CD4-positive, alpha-beta memory T cell (primary cell): ENCODE data around the gene TRAPPC10. TPM values are rescaled to one million over a fixed set of nuclear protein-coding genes. Genes with fewer than 3 reads are reported as not detected.
A peak's percentile ranks its signal among the peaks of the same experiment; 100 is the strongest.

Source experiments
- CTCF ChIA-PET: fragments of 350-600 bp; sonication (Branson Sonifier 250); formaldehyde crosslinking; loops from one replicate; lab custom pipeline; 2021; ENCODE audit warnings: inconsistent platforms; ENCODE audit not compliant: partially characterized antibody; lab: Charles Lee
- POLR2A ChIA-PET: fragments of 350-600 bp; sonication (Branson Sonifier 250); formaldehyde crosslinking; loops from one replicate; lab custom pipeline; 2021; ENCODE audit not compliant: partially characterized antibody; lab: Charles Lee
- DNase-seq, 5 donors: peaks; one replicate each; pipeline versions ENCODE4 v3.0.0 to v3.0.0-alpha.2; 2020 to 2022; ENCODE audit warnings: mixed read lengths in 1 of 5
- H3K27ac ChIP-seq: one replicate; pipeline ENCODE4 v1.7.0; 2013; ENCODE audit warnings: low read depth, low read length
- H3K27me3 ChIP-seq: 2 replicates; pipeline ENCODE4 v1.7.0; 2013; ENCODE audit warnings: mild to moderate bottlenecking, low read length, moderate library complexity; ENCODE audit not compliant: insufficient read depth
- H3K36me3 ChIP-seq: 2 replicates; pipeline ENCODE4 v1.7.0; 2013; ENCODE audit warnings: mild to moderate bottlenecking, low read length, moderate library complexity; ENCODE audit not compliant: insufficient read depth
- H3K4me1 ChIP-seq: 2 replicates; pipeline ENCODE4 v1.7.0; 2013; ENCODE audit warnings: mild to moderate bottlenecking, low read length, moderate library complexity; ENCODE audit not compliant: insufficient read depth
- H3K4me3 ChIP-seq, 2 donors: one replicate each; pipeline ENCODE4 v1.7.0; 2013; ENCODE audit warnings: low read length in 2 of 2, mild to moderate bottlenecking in 1 of 2
- H3K9me3 ChIP-seq, 2 donors: one replicate each; pipeline ENCODE4 v1.7.0; 2013; ENCODE audit warnings: low read length in 2 of 2, control low read depth in 1 of 2; ENCODE audit not compliant: control insufficient read depth in 1 of 2
- H3K27ac Mint-ChIP-seq, 7 donors: one replicate each; pipeline ENCODE4 v1.8.0; 2020 to 2021; ENCODE audit warnings: mixed read lengths in 7 of 7, mild to moderate bottlenecking in 6 of 7, inconsistent platforms in 3 of 7, moderate library complexity in 3 of 7
- H3K27me3 Mint-ChIP-seq, 2 donors: one replicate each; pipeline ENCODE4 v1.8.0; 2020 to 2021; ENCODE audit warnings: mixed read lengths in 2 of 2
- H3K36me3 Mint-ChIP-seq, 2 donors: one replicate each; pipeline ENCODE4 v1.8.0; 2020 to 2021; ENCODE audit warnings: mixed read lengths in 2 of 2, inconsistent platforms in 1 of 2, mild to moderate bottlenecking in 1 of 2
- H3K4me1 Mint-ChIP-seq, 4 donors: one replicate each; pipeline ENCODE4 v1.8.0; 2020 to 2021; ENCODE audit warnings: mixed read lengths in 4 of 4, mild to moderate bottlenecking in 1 of 4
- H3K4me3 Mint-ChIP-seq, 8 donors: one replicate each; pipeline ENCODE4 v1.8.0; 2020 to 2021; ENCODE audit warnings: mixed read lengths in 8 of 8, mild to moderate bottlenecking in 7 of 8, moderate library complexity in 6 of 8, inconsistent platforms in 3 of 8
- H3K9me3 Mint-ChIP-seq, 8 donors: one replicate each; pipeline ENCODE4 v1.8.0; 2020 to 2021; ENCODE audit warnings: mixed read lengths in 8 of 8, mild to moderate bottlenecking in 5 of 8, inconsistent platforms in 3 of 8, moderate library complexity in 1 of 8
- intact Hi-C: fragments of 100-400 bp; cut with micrococcal nuclease; formaldehyde crosslinking; loops from one replicate; pipeline ENCODE4 v1.15.1; 2023
- polyA plus RNA-seq, 2 donors: library from polyadenylated mRNA; unstranded; fragments of 300-500 nt; fragmentation: Illumina TruSeq; gene quantifications; one replicate each; pipeline ENCODE4 v1.2.3, GENCODE V29; 2021
- total RNA-seq, 2 experiments: library from RNA; stranded (reverse); gene quantifications; one replicate each; pipeline ENCODE4 v1.2.3, GENCODE V29; 2021

TRAPPC10 gene
- total and polyA plus RNA-seq, 4 experiments from 2014 or later: 17.7 to 95.5 (median 67.2) TPM

GRCh38 chr21:44086636-44087425 lies 74.7 kb downstream of the TRAPPC10 start:
- H3K27me3 ChIP-seq: no peaks in the 10 kb centered on the region
- DNase-seq: no peak
- Mint-ChIP-seq H3K27ac (peak overlapping the region; percentile 89 to 98 (median 95)), H3K36me3 (peaks cover 65 to 75% of the 10 kb centered on the region in 2 donors), H3K27me3 (no peaks in the 10 kb centered on the region), H3K9me3 (no peaks in the 10 kb centered on the region), H3K4me1 (peaks cover 65 to 90% (median 84%) of the 10 kb centered on the region in 4 donors), H3K4me3 (peak overlapping the region in 6 of 8 donors; percentile 28 to 82 (median 76))
- ChIA-PET POLR2A (interaction anchor here (1.2 to 4.5 kb wide), 3 partner anchors 8 to 74 kb away, joined by 3 to 63 read pairs (median 25); partner anchors contain the start of gene TRAPPC10), CTCF (no interaction called here)
- peak overlapping the region; percentile 71 for H3K27ac ChIP-seq
- no peak overlapping the region for H3K4me3 ChIP-seq
- no peaks in the 10 kb centered on the region for H3K9me3 ChIP-seq
- H3K36me3 ChIP-seq: peaks cover 30% of the 10 kb centered on the region
- H3K4me1 ChIP-seq: peaks cover 92% of the 10 kb centered on the region
- intact Hi-C loops: no loop called here

- ChIA-PET POLR2A (interaction anchor here (0.7 to 4.1 kb wide), 3 partner anchors 10 to 74 kb away, joined by 3 to 25 read pairs (median 9); no protein-coding TSS in a partner anchor), CTCF (no interaction called here)
- Mint-ChIP-seq H3K36me3 (peaks cover 66 to 73% of the 10 kb centered on the region in 2 donors), H3K27me3 (no peaks in the 10 kb centered on the region), H3K9me3 (no peaks in the 10 kb centered on the region), H3K27ac (peak overlapping the region; percentile 89 to 98 (median 93)), H3K4me1 (peaks cover 59 to 88% (median 79%) of the 10 kb centered on the region in 4 donors), H3K4me3 (peak overlapping the region; percentile 8 to 82 (median 70))
- Histone ChIP-seq H3K27ac (peak overlapping the region; percentile 71), H3K27me3 (no peaks in the 10 kb centered on the region), H3K36me3 (peaks cover 29% of the 10 kb centered on the region), H3K4me3 (peak overlapping the region in 1 of 2 donors; percentile 39), H3K9me3 (no peaks in the 10 kb centered on the region), H3K4me1 (peaks cover 88% of the 10 kb centered on the region)
- intact Hi-C loops: no loop called here
- no peak for DNase-seq
Measured at GRCh38 chr21:44087426-44088400, 75.6 kb downstream of the TRAPPC10 start.

GRCh38 chr21:44088401-44088780 lies 76.3 kb downstream of the TRAPPC10 start:
- DNase-seq: no peak
- Mint-ChIP-seq H3K36me3 (peaks cover 59 to 71% of the 10 kb centered on the region in 2 donors), H3K9me3 (no peaks in the 10 kb centered on the region), H3K27ac (peak overlapping the region; percentile 89 to 98 (median 93)), H3K4me1 (peaks cover 52 to 82% (median 73%) of the 10 kb centered on the region in 4 donors), H3K27me3 (no peaks in the 10 kb centered on the region), H3K4me3 (peak overlapping the region in 6 of 8 donors; percentile 8 to 85 (median 77))
- Histone ChIP-seq H3K36me3 (peaks cover 31% of the 10 kb centered on the region), H3K27ac (peak overlapping the region; percentile 71), H3K4me3 (peak overlapping the region in 1 of 2 donors; percentile 39), H3K4me1 (peaks cover 81% of the 10 kb centered on the region), H3K27me3 (no peaks in the 10 kb centered on the region), H3K9me3 (no peaks in the 10 kb centered on the region)
- intact Hi-C loops: no loop called here
- ChIA-PET POLR2A (interaction anchor here (0.7 to 4.1 kb wide), 4 partner anchors 11 to 74 kb away, joined by 3 to 25 read pairs (median 8); no protein-coding TSS in a partner anchor), CTCF (no interaction called here)

- POLR2A ChIA-PET: interaction anchor here (0.6 to 4.1 kb wide), 10 partner anchors 11 to 78 kb away, joined by 3 to 25 read pairs (median 6); no protein-coding TSS in a partner anchor
- no peaks in the 10 kb centered on the region for H3K9me3 ChIP-seq
- intact Hi-C loops: no loop called here
- CTCF ChIA-PET: no interaction called here
- H3K36me3 Mint-ChIP-seq: peaks cover 61 to 74% of the 10 kb centered on the region in 2 donors
- H3K4me1 ChIP-seq: peaks cover 73% of the 10 kb centered on the region
- H3K4me1 Mint-ChIP-seq: peaks cover 50 to 78% (median 69%) of the 10 kb centered on the region in 4 donors
- H3K27me3 ChIP-seq: no peaks in the 10 kb centered on the region
- H3K4me3 ChIP-seq: peak overlapping the region in 1 of 2 donors; percentile 39
- H3K36me3 ChIP-seq: peaks cover 39% of the 10 kb centered on the region
- H3K27ac Mint-ChIP-seq: peak overlapping the region; percentile 89 to 98 (median 95)
- peak overlapping the region; percentile 58 to 85 (median 70) for H3K4me3 Mint-ChIP-seq
- no peaks in the 10 kb centered on the region for H3K27me3 Mint-ChIP-seq
- peak overlapping the region; percentile 71 for H3K27ac ChIP-seq
- peak; percentile 71 to 77 (median 72) for DNase-seq
- H3K9me3 Mint-ChIP-seq: no peaks in the 10 kb centered on the region
Measured at GRCh38 chr21:44089001-44089911, 77.1 kb downstream of the TRAPPC10 start.

- Mint-ChIP-seq H3K36me3 (peaks cover 58 to 70% of the 10 kb centered on the region in 2 donors), H3K27me3 (no peaks in the 10 kb centered on the region), H3K4me3 (peak overlapping the region in 7 of 8 donors; percentile 58 to 85 (median 75)), H3K27ac (peak overlapping the region; percentile 89 to 98 (median 95)), H3K9me3 (no peaks in the 10 kb centered on the region), H3K4me1 (peaks cover 45 to 72% (median 62%) of the 10 kb centered on the region in 4 donors)
- peak overlapping the region; percentile 5 to 39 for H3K4me3 ChIP-seq
- POLR2A ChIA-PET: interaction anchor here (2.0 to 4.1 kb wide), 2 partner anchors 13 to 27 kb away, joined by 8 to 25 read pairs; no protein-coding TSS in a partner anchor
- H3K9me3 ChIP-seq: no peaks in the 10 kb centered on the region
- peak in 1 of 5 donors; percentile 57 for DNase-seq
- H3K27me3 ChIP-seq: no peaks in the 10 kb centered on the region
- H3K4me1 ChIP-seq: peaks cover 62% of the 10 kb centered on the region
- CTCF ChIA-PET: interaction anchor here (1.0 kb wide), 1 partner anchor 12 kb away, joined by 3 read pairs; no protein-coding TSS in a partner anchor
- H3K27ac ChIP-seq: peak overlapping the region; percentile 71
- intact Hi-C loops: no loop called here
- peaks cover 43% of the 10 kb centered on the region for H3K36me3 ChIP-seq
Measured at GRCh38 chr21:44090325-44090724, 78.2 kb downstream of the TRAPPC10 start.

DNA sequence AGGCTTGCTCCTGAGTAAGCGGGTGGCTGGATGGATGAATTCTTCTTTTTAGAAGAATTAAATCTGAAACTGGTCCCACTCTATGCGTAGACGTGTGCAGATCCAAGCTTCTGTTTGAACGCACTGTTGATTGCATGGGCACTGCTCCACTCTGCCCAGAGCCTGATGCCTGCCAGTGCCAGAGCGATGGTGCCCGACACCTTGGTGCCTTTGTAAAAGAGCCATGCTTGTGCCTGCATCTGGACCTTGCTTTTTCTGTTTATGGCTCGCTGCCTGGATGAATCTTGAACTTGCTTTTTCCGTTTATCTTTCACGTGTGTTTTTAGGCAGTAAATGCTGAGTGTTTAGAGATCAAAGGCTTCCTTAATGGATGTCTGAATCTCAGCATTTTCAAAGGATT lies 80.1 kb downstream of the TRAPPC10 start:
- H3K4me1 ChIP-seq: peaks cover 43% of the 10 kb centered on the region
- Mint-ChIP-seq H3K9me3 (no peaks in the 10 kb centered on the region), H3K4me3 (peak overlapping the region in 1 of 8 donors; percentile 14), H3K4me1 (peaks cover 35 to 53% (median 45%) of the 10 kb centered on the region in 4 donors), H3K27me3 (no peaks in the 10 kb centered on the region), H3K27ac (peak overlapping the region in 3 of 7 donors; percentile 22 to 81 (median 62)), H3K36me3 (peaks cover 49 to 58% of the 10 kb centered on the region in 2 donors)
- no peaks in the 10 kb centered on the region for H3K9me3 ChIP-seq
- ChIA-PET CTCF (no interaction called here), POLR2A (interaction anchor here (1.1 to 1.5 kb wide), 4 partner anchors 8 to 78 kb away, joined by 3 to 4 read pairs (median 3); no protein-coding TSS in a partner anchor)
- no peak overlapping the region for H3K4me3 ChIP-seq
- intact Hi-C loops: no loop called here
- no peak for DNase-seq
- H3K27me3 ChIP-seq: no peaks in the 10 kb centered on the region
- H3K36me3 ChIP-seq: peaks cover 43% of the 10 kb centered on the region
- no peak overlapping the region for H3K27ac ChIP-seq
